Amygdala (tissue), 56 donors: ENCODE data around the gene DLG4.

ENCODE experiments used
- DNase-seq, 56 donors: peaks; one replicate each; lab custom pipeline; 2025; lab: John Stamatoyannopoulos, UW

Gene DLG4

GRCh38 chr17:7235693-7236665 lies 16.3 kb upstream of the DLG4 start:
- no peak for DNase-seq

- peak; percentile 46 to 98 (median 91) for DNase-seq
Measured at GRCh38 chr17:7234083-7234951, 14.7 kb upstream of the DLG4 start, which contains the start of gene DVL2. Gene DVL2 (minus strand): TSS chr17:7234517. CDS start chr17:7234262, 255 bp downstream.

- DNase-seq: no peak
Measured at GRCh38 chr17:7233701-7234082, 14.1 kb upstream of the DLG4 start.

- no peak for DNase-seq
Measured at GRCh38 chr17:7232114-7232513, 12.5 kb upstream of the DLG4 start.

- no peak for DNase-seq
Measured at GRCh38 chr17:7229504-7229903, 9.9 kb upstream of the DLG4 start.

GRCh38 chr17:7228920-7229319 lies 9.3 kb upstream of the DLG4 start:
- no peak for DNase-seq

- DNase-seq: no peak
Measured at GRCh38 chr17:7226721-7227710, 7.4 kb upstream of the DLG4 start.

- DNase-seq: no peak
Measured at GRCh38 chr17:7225711-7226331, 6.2 kb upstream of the DLG4 start.

- no peak for DNase-seq
Measured at GRCh38 chr17:7224661-7225111, 5.0 kb upstream of the DLG4 start.

- peak in 1 of 56 donors; percentile 18 for DNase-seq
Measured at GRCh38 chr17:7224110-7224509, 4.5 kb upstream of the DLG4 start.

- no peak for DNase-seq
Measured at GRCh38 chr17:7223375-7223774, 3.7 kb upstream of the DLG4 start.

GRCh38 chr17:7222972-7223292 lies 3.3 kb upstream of the DLG4 start:
- DNase-seq: no peak

GRCh38 chr17:7222093-7222971 lies 2.7 kb upstream of the DLG4 start:
- DNase-seq: no peak

GRCh38 chr17:7221278-7222092 lies 1.8 kb upstream of the DLG4 start:
- DNase-seq: no peak

- DNase-seq: peak in 16 of 56 donors; percentile 12 to 50 (median 34)
Measured at GRCh38 chr17:7220593-7221277, 1.1 kb upstream of the DLG4 start.

GRCh38 chr17:7219229-7219811 lies 316 bp downstream of the DLG4 start:
- no peak for DNase-seq

- DNase-seq: no peak
Measured at GRCh38 chr17:7218758-7219157, 878 bp downstream of the DLG4 start.
